Measurements from ENCODE around the gene VTCN1.

DNA sequence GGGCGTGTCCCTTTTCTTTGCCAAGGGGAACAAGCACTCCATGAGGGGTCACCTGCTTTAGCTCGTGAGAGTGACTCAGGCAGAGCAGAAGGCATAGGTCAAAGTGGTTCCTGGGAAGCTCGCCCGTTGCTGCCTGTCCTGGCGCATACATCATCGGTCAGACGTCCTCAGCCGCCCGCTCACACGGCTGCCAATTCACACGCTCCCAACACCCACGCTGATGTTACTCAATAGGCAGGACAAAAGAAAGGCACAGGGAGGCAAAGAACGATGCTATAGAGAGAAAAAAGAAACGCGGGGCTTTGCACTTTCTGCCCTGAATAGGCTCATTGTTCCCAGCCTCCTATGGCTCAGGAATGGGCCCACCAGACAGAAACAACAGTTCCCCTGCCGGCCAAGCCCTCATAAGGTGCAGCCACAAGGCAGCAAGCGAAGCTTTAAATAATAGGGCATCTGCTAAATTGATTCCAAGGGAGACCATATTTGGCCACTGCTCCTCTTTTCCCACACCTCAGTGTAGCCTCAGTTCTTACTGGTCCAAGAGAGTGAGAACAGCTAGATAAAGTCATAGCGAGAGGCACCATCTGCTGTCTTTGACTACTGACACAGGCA is 38.7 kb downstream of the VTCN1 start:
- TF ChIP-seq POLR2A (IDR thresholded peaks at IDR 0.05) (no peak), POLR2AphosphoS5 (IDR thresholded peaks at IDR 0.05) (peak; percentile 22)
- TF ChIP-seq, protein P1, sequence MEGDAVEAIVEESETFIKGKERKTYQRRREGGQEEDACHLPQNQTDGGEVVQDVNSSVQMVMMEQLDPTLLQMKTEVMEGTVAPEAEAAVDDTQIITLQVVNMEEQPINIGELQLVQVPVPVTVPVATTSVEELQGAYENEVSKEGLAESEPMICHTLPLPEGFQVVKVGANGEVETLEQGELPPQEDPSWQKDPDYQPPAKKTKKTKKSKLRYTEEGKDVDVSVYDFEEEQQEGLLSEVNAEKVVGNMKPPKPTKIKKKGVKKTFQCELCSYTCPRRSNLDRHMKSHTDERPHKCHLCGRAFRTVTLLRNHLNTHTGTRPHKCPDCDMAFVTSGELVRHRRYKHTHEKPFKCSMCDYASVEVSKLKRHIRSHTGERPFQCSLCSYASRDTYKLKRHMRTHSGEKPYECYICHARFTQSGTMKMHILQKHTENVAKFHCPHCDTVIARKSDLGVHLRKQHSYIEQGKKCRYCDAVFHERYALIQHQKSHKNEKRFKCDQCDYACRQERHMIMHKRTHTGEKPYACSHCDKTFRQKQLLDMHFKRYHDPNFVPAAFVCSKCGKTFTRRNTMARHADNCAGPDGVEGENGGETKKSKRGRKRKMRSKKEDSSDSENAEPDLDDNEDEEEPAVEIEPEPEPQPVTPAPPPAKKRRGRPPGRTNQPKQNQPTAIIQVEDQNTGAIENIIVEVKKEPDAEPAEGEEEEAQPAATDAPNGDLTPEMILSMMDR (IDR thresholded peaks at IDR 0.05), result no peak

Measured in prostate gland (tissue), 2 donors.